ENCODE measurements around the gene MYRF. TPM values are rescaled to one million over a fixed set of nuclear protein-coding genes. Genes with fewer than 3 reads are reported as not detected.

MYRF gene
- total RNA-seq, 1 donor from 2014 or later = 10.4 TPM

DNA sequence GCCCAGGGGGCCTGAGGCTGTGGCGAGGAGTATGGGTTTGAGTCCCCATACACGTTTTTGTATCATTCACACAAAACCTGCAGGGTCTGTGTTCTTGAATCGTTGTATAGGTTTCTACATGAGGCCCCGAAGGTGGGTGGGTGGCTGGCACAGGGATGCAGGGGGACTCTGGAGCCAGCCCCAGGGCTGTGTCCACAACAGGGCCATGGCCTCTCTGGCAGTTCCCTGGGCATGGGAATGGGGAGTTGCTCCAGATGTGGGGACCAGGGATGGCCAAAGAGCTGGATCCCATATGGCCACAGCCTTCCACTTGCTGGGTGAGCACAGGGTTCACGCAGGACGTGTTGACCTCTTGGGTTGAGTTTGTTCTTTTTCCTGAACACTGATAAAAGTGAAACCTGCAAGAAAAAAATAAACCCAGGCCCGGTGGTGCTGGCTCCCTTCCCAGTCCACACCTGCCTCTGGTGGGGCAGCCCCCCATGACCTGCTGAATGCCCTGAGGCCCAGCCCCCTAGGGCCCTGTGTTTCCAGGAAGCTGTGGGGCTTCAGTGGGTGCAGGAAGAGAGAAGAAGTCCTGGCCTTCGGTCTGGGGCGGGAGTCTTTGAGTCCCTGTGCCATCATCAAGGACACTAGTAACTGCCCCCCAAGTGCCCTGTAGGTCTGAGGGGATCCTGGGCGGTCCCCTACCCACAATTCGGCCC, 16.1 kb downstream of the MYRF start:
- ATAC-seq (no peak), DNase-seq (ENCODE audit: low spot score) (no peak)
- intact Hi-C loops (cut with DNase I) = no loop called here

DNA sequence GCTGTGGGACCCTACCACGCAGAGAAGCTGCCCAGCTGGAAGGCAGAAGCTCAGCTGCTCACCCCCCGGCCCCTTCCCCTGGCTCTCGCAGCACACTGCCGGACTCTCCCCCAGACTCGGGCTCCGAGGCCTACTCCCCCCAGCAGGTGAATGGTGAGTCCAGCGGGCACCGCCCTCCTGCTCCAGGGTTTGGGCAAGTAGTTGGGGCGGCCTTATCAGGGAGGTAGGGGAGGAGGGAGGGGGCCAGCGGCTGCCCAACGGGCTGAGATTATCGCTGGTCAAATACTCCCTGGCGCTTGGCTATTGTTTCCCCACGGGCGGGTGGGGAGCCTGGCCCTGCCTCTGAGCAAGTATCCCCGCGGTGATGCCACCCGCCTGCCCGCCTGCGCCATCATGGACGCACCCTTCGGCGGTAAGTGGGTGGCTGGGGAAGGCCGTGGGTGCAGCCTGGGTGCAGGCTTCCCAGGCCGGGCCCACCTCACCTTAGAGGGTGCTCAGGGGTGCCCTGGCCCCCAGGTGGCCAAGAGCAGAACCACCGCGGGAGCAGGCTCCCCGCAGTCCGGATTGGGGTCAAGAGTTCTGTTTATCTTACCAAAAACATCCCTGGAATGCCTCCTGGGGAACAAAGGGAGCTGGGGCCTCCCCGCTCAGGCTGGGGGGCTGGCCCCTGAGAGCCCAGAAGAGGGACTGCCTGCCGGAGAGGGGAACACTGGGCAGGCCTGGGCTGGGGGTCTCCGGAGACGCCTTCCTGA, 16.9 kb downstream of the MYRF start:
- no peak for DNase-seq (ENCODE audit: low spot score)
- intact Hi-C loops (cut with DNase I) = no loop called here
- ATAC-seq = no peak

DNA sequence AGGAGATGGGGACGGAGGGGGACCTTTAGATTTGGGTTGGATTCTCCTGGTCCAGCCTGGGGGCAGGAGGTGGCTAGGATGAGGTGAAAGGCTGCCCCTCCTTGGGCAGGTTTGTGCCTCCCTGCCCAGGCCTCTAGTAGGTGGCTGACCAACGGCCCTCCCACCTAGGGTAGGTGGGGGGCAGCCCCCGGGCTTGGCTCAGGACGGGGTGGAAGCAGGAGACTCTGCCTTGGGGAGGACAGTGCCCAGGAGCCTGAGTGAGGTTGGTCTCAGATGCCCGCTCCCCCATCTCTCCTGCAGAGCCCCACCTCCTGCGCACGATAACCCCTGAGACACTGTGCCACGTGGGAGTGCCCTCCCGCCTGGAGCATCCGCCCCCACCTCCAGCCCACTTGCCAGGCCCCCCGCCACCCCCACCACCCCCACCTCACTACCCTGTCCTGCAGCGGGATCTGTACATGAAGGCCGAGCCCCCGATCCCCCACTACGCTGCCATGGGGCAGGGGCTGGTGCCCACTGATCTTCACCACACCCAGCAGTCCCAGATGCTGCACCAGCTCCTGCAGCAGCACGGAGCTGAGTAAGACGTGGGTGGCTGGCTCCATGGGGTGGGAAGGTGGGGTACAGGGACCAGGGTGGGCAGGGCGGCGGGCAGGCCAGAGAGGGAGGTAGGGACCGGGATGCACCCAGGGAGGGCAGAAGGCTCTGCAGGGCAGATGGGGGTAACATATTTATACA, 17.7 kb downstream of the MYRF start:
- DNase-seq (ENCODE audit: low spot score) (no peak), ATAC-seq (no peak)
- intact Hi-C loops (cut with DNase I) = no loop called here

DNA sequence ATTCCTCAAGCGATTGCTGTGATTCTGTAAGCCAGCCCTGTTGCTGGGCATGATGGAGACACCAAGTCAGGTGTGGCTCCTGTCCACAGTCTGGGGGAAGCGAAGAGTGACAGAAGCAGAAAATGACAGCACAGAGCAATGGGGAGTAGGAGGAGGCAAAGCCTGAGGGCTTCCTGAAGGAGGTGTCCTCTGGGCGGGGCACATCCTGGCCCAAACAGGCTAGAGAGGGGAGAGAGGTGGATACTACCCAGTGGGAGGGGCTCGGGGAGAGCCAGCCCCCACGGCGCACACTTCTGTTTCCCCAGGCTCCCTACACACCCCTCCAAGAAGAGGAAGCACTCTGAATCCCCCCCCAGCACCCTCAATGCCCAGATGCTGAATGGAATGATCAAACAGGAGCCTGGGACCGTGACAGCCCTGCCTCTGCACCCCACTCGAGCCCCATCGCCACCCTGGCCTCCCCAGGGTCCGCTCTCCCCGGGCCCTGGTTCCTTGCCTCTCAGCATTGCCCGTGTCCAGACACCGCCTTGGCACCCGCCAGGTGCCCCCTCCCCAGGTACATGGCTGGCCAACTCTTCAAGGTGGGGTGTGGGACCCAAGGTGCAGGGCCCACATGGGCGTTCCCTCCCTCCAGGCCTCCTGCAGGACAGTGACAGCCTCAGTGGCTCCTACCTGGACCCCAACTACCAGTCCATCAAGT, 18.9 kb downstream of the MYRF start:
- no peak for DNase-seq (ENCODE audit: low spot score)
- no peak for ATAC-seq
- intact Hi-C loops (cut with DNase I) = no loop called here

DNA sequence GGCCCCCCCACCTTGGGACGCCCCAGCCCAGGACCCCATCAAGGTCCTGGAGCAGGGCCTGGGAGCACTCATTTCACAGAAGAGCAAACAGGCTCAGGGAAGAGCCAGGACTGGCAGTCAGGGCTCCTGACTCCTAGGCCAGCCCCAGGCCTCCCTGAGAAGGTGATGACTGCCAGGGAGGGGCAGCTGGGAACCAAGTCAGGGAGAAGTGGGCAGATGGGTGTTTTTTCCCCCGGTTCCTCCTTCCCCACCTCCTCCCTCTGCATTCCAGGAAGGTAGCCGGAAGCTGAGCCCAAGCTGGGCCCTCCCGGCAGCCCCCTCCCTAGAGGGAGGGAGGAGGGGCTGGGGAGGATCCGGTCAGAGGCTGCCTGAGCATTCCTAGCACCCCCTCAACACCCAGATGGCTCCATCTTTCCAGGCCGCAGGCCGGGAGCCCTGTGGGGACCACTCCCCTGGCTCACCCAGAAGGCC, 19.6 kb downstream of the MYRF start:
- ATAC-seq = no peak
- intact Hi-C loops (cut with DNase I) = no loop called here

DNA sequence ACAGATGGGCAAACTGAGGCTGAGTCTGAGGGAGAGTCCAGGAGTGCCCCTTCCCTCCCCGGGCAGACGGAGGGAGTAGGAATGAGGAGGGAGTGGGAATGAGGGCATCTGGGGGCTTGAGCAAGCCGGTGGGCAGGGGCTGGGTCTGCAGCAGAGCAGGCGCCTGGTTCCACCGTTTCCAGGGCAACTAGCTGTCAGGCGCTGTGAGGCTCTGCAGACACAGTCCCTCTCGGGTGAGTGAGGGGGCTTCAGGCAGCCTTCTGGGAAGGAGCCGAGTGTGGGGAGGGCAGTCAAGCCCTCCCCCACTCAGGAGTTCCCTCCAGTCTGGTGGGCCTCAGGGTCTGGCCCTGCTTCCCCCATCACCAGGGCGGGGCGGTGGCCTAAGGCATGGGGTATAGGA, 20.9 kb downstream of the MYRF start:
- DNase-seq (ENCODE audit: low spot score) = no peak
- ATAC-seq = no peak
- intact Hi-C loops (cut with DNase I) = no loop called here

More for the DNA sequence above, 19.6 kb downstream of the MYRF start:
- DNase-seq (ENCODE audit: low spot score) = no peak

DNA sequence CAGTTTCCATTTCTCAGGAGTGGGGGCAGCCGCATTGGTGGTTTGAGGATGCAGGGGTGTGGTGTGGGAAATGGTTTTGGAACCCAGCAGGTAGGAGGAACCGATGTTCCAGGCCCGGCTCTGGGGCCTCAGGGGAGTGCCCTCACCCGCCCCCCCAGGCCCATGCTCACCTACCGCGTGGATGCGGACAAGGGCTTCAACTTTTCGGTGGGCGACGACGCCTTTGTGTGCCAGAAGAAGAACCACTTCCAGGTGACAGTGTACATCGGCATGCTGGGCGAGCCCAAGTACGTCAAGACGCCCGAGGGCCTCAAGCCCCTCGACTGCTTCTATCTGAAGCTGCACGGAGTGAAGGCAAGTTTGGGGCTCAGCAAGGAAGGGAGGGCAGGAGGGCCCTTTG, 21.4 kb downstream of the MYRF start:
- DNase-seq (ENCODE audit: low spot score) = no peak
- ATAC-seq = no peak
- intact Hi-C loops (cut with DNase I) = no loop called here

DNA sequence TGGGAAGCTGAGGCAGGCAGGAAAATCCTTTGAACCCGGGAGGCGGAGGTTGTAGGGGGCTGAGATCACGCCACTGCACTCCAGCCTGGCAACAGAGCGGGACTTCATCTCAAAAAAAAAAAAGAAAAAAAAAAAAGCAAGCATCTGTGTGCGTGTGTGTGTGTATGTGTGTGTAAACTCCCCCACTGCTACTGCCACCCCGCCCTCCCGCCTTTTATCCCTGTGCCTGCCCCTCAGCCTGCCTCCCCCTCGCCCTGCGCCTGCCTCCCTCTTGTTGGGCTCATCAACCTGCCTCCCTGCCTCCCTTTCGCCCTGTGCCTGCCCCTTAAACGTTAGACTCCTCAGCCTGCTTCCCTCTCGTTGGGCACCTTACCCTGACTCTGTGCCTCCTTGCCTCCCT, 22.0 kb downstream of the MYRF start:
- ATAC-seq (no peak), DNase-seq (ENCODE audit: low spot score) (no peak)
- intact Hi-C loops (cut with DNase I) = no loop called here

DNA sequence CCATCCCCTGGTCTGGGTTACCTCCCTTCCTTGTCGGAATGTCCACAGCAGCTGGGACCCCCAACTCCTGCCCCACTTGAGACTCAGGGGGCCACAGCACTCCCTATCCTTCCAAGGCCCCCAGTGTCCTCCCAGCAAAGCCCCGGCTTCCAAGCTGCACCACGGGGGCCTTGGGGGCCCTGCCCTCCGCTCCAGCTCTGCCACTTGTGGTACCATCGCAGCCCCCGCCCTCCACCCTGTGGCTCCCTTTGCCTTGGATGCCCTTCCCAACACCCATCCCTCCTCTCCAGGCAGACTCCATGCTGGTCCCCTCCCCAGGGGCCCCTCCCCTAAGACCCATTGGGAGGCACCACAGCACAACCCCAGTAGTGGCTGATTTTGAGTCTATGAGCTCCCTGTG, 22.7 kb downstream of the MYRF start:
- no peak for ATAC-seq
- DNase-seq (ENCODE audit: low spot score) = no peak
- intact Hi-C loops (cut with DNase I) = no loop called here

DNA sequence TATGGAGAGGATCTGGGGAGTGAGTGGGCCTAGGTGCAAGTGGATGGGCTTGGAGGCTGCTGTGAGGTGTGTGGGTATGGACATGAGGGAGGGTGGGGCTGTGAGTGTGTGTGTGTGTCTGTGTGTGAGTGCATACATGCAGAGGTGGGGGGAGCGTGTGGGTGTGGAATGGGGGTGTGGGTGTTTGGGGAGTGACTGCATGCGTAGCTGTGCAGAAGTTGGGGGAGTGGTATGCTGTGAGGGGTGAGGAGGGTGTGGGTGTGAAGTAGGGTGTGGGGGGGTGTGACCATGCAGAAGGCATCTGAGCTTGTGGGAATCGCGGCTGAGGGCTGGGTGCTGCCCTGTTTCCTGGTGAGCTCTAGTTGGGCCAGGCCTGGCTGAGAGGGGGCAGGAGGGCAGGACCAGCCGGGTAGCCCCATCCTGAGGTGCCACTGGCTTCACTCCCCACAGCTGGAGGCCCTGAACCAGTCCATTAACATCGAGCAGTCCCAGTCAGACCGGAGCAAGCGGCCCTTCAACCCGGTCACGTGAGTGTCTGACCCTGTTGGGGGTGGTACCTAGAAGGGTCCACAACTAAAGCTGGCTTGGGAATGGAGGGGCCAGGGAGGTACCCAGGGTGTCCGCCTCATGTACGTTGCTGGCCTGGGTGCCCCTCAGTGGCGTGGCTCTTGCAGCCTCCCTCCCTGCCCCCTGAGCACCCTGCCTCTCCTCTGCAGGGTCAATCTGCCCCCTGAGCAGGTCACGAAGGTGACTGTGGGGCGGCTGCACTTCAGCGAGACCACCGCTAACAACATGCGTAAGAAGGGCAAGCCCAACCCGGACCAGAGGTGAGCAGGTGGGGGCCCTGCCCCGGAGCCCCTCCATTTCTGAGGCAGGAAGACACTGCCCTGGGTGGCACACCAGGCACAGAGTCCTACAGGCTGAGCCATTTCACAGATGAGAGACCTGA, 23.4 kb downstream of the MYRF start:
- intact Hi-C loops (cut with DNase I) = no loop called here
- DNase-seq (ENCODE audit: low spot score) (no peak), ATAC-seq (peak; percentile 17)

DNA sequence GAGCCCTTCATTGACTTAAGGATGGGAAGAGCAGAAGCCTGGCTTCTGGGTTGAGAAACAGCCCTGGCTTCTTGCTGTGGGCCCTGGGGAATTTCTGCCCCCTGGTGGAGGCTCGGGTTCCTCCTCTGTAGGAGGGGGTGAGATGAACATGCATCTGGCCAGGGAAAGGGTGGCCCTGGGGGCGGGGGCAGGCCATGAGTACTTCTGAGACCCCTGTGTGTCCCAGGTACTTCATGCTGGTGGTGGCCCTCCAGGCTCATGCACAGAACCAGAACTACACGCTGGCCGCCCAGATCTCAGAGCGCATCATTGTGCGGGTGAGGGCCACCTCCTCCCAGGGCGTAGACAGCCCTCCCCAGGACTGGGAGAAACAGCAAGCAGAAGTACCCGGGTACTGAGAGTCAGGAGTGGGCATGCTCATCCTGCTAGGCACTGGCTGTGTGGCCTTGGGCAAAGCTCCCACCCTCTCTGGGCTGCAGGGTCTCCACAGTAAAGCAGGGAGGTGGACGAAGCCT, 24.2 kb downstream of the MYRF start:
- ATAC-seq (no peak), DNase-seq (ENCODE audit: low spot score) (peak; percentile 82)
- intact Hi-C loops (cut with DNase I) = no loop called here

DNA sequence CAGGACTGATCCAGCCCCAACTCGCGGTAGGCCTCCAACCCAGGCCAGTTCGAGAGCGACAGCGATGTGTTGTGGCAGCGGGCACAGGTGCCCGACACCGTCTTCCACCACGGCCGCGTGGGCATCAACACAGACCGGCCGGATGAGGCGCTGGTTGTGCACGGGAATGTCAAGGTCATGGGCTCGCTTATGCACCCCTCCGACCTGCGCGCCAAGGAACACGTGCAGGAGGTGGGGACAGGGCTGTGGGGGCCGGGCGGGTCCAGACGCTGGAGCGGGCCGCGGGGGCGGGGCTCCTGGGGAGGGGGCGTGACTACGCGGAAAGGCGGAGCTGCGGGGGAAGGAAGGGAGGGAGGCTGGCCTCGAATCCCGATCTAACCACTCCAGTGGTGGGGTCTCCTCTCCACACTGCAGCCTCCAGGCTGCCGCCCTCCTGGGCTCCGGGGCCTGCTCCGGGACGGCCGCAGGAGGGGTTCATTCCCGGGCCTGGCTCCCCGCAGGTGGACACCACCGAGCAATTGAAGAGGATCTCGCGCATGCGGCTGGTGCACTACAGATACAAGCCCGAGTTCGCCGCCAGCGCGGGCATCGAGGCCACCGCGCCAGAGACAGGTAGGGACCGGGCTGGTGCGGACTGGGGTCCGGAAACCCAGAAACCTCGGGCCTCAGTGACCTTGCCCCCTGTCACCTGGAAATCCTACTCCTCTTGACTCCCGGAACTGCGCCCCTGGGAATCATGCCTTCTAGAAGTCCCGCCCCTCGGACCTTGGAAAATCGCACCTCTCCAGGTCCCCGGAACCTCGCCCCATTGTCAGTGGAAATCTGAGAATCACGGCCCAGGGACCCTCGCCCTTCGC, 25.0 kb downstream of the MYRF start:
- intact Hi-C loops (cut with DNase I) = no loop called here
- ATAC-seq = peak; percentile 76
- peak; percentile 84 for DNase-seq (ENCODE audit: low spot score)

DNA sequence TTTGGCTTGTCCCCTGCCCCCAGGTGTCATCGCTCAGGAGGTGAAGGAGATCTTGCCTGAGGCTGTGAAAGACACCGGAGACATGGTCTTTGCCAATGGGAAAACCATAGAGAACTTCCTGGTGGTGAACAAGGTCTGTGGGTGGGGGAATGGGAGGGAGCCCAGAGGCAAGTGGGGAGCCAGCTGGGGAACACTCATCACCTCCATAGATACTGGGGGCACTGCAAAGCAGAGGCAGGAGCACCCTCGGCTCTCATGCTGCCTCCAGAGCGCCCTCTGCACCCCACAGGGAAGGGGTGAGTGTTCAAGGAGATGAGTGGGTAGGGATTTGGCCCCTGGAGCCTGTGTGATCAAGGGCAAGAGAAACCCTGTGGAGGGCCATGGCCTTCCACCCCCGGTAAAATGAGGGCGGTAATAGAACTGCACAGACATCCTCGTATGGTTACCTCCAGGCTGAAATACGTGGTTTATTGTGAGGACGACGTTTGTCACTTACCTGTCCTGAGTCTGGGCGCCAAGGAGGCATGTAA, 26.0 kb downstream of the MYRF start:
- intact Hi-C loops (cut with DNase I) = no loop called here
- ATAC-seq (no peak), DNase-seq (ENCODE audit: low spot score) (no peak)

DNA sequence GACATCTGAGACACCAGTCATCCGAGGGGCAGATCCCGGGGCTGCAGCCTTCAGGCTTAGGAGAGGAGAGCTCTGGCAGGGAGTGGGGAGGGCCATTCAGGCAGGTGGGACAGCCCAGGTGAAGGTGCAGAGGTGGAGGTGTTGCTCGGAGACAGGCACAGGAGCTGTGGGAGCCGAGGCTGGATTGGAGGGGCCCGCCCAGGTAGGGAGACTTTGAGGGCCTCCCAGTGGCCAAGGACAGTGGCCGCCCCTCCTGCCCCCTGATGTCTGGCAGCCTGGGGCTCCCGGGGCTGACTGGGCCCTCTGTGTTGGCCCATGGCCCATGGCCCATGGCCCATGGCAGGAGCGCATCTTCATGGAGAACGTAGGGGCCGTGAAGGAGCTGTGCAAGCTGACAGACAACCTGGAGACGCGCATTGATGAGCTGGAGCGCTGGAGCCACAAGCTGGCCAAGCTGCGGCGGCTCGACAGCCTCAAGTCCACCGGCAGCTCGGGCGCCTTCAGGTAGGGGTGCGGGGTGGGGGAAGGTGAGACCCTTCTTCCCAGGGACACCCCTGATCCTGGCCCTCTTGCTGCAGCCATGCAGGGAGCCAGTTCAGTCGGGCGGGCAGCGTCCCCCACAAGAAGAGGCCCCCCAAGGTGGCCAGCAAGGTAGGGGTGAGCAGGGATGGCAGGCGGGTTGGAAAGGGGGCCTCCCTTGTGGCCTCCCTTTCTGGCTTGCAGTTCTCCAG, 26.6 kb downstream of the MYRF start:
- intact Hi-C loops (cut with DNase I) = no loop called here
- DNase-seq (ENCODE audit: low spot score) = no peak
- no peak for ATAC-seq

DNA sequence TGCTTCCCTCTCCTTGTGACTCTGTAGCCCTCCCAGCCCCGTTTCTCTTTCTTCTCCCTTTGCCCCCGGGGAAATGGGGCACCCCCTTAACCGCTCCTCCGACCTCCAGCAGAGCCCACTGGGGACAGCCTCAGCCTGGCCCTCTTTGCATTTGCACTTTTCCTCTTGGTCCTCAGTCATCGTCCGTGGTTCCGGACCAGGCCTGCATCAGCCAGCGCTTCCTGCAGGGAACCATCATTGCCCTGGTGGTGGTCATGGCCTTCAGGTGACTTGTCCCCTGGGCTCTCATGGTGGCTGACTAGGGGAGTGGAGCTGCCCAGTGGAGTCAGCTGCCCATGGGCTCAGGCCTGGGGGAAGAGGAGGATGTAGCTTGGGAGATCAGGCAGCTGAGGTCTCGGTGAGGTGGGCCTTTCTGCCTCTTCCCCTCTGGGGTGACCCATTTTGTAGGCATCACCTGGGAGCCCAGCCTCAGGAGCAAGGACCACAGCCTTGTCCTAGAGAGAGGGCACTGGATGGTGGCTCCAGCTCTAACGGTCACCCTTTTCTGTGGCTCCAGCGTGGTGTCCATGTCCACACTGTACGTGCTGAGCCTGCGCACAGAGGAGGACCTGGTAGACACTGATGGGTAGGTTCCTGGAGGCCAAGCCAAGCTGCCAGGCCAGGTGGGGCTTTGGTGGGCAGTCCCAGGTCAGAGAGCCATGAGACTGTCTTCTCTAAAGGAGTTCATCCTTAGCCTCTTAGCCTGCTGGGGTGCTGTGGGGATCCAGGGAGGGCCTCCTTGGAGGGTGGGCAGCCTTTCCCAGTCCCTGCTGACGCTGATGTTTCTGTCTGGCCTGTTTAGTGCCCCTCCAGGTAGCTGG, 27.5 kb downstream of the MYRF start:
- ATAC-seq (no peak), DNase-seq (ENCODE audit: low spot score) (no peak)
- intact Hi-C loops (cut with DNase I) = no loop called here

Data from sciatic nerve (tissue), 2 donors.